ENCODE data around the gene AKT1S1. TPM values are rescaled to one million over a fixed set of nuclear protein-coding genes. Genes with fewer than 3 reads are reported as not detected.

AKT1S1 gene
- total RNA-seq, 2 donors from 2014 or later, result 33.5 to 36.6 TPM

- ATAC-seq (no peak), DNase-seq (no peak)
- intact Hi-C loops (cut with DNase I), result loop anchor here in 1 of 2 donors (10.0 kb wide), 1 partner anchor 46 kb away; the partner anchor contains the start of genes FUZ and MED25
Measured at GRCh38 chr19:49860336-49861102, 16.6 kb downstream of the AKT1S1 start.

GRCh38 chr19:49859682-49860335, 17.3 kb downstream of the AKT1S1 start:
- no peak for ATAC-seq
- intact Hi-C loops (cut with DNase I), result loop anchor here in 1 of 2 donors (10.0 kb wide), 1 partner anchor 45 kb away; the partner anchor contains the start of genes FUZ and MED25
- DNase-seq, result no peak

GRCh38 chr19:49858088-49858985, 18.8 kb downstream of the AKT1S1 start:
- peak; percentile 18 for DNase-seq
- ATAC-seq, result peak in 1 of 2 donors; percentile 1
- intact Hi-C loops (cut with DNase I), result no loop called here

- ATAC-seq (no peak), DNase-seq (no peak)
- intact Hi-C loops (cut with DNase I), result no loop called here
Measured at GRCh38 chr19:49857838-49858087, 19.4 kb downstream of the AKT1S1 start.

GRCh38 chr19:49857061-49857837, 19.9 kb downstream of the AKT1S1 start:
- no peak for ATAC-seq
- intact Hi-C loops (cut with DNase I), result no loop called here
- no peak for DNase-seq

GRCh38 chr19:49856574-49857021, 20.6 kb downstream of the AKT1S1 start:
- intact Hi-C loops (cut with DNase I), result no loop called here
- ATAC-seq (no peak), DNase-seq (no peak)

GRCh38 chr19:49855676-49856573, 21.2 kb downstream of the AKT1S1 start:
- intact Hi-C loops (cut with DNase I), result no loop called here
- ATAC-seq, result no peak
- DNase-seq, result no peak

DNA sequence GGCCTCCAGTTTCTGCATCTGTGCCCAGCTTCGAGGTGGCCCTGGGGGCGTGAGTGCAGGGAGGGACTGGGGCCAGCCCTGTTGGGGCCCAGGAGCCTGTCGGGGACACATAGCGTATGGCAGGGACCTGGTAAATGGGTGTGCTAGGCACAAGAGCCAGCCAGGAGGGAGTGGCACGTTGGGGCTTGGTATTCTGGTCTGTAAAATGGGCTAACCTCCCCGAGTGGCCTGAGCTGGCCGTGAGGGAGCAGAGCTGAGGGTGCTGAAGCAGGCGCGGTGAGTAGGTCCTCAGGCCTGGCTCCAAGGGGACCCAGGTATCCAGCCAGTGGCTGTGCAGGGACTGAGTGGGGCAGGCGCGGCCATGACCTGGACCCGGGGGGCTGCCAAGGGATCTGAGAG, 21.9 kb downstream of the AKT1S1 start:
- no peak for DNase-seq
- no peak for ATAC-seq
- intact Hi-C loops (cut with DNase I), result no loop called here

DNA sequence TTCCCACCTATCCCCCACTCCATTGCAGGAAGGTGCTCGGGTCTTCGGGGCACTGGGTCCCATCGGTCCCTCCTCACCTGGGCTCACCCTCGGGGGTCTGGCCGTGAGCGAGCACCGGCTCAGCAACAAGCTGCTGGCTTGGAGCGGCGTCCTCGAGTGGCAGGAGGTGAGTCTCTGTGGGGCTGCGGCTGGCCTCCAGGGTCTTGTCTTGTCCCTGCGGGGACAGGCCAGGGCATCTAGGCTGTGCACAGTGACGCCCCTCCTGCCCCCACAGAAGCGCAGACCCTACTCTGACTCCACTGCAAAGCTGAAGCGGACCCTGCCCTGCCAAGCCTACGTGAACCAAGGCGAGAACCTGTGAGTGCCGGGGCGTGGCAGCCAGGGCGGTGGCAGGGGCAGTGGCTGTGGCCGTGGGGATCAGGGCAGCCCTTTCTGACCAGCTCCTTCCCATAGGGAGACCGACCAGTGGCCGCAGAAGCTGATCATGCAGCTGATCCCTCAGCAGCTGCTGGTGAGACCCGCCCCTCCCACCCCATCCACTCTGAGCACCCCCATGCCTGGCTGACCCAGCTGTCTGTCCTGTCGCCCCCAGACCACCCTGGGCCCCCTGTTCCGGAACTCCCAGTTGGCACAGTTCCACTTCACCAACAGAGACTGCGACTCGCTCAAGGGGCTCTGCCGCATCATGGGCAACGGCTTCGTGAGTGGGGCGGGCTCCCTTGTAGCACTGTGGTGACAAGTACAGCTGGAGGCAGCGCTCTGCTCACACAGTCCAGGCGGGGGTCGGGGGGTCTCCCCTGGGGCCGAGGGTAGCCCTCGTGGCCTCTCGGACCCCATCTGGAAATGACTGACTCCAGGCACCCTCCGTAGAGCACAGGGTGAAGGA, 22.5 kb downstream of the AKT1S1 start:
- DNase-seq (no peak), ATAC-seq (no peak)
- intact Hi-C loops (cut with DNase I), result loop anchor here in 1 of 2 donors (5.0 kb wide), 1 partner anchor 37 kb away; the partner anchor contains the start of gene MED25

- intact Hi-C loops (cut with DNase I), result loop anchor here in 1 of 2 donors (5.0 kb wide), 1 partner anchor 37 kb away; the partner anchor contains the start of gene MED25
- DNase-seq, result no peak
- no peak for ATAC-seq
Measured at GRCh38 chr19:49853852-49854377, 23.2 kb downstream of the AKT1S1 start.

DNA sequence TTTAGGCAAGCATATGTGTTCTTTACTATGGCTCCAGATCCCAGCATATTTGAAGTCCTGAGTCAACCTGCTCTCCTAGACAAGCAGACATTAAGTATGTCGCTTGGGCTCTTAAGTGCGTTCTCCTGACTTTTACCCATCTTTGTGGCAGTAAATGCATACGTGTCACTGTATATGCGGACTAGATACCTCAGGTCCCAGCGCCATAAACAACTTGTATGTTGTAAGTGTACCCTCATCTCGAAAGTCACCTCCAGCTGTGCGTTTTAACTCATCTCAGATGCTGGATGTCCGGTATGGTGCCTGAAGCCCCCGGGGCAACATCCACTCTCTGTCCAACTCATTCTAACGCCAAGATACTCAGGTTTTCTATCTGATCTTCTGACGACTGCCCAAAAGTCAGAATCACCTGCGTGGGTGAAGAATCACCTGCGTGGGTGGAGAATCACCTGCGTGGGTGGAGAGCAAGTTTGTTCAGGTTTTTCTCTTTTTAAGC, 24.5 kb downstream of the AKT1S1 start:
- no peak for ATAC-seq
- intact Hi-C loops (cut with DNase I), result loop anchor here in 1 of 2 donors (5.0 kb wide), 1 partner anchor 35 kb away; the partner anchor contains the start of gene MED25
- DNase-seq, result no peak

DNA sequence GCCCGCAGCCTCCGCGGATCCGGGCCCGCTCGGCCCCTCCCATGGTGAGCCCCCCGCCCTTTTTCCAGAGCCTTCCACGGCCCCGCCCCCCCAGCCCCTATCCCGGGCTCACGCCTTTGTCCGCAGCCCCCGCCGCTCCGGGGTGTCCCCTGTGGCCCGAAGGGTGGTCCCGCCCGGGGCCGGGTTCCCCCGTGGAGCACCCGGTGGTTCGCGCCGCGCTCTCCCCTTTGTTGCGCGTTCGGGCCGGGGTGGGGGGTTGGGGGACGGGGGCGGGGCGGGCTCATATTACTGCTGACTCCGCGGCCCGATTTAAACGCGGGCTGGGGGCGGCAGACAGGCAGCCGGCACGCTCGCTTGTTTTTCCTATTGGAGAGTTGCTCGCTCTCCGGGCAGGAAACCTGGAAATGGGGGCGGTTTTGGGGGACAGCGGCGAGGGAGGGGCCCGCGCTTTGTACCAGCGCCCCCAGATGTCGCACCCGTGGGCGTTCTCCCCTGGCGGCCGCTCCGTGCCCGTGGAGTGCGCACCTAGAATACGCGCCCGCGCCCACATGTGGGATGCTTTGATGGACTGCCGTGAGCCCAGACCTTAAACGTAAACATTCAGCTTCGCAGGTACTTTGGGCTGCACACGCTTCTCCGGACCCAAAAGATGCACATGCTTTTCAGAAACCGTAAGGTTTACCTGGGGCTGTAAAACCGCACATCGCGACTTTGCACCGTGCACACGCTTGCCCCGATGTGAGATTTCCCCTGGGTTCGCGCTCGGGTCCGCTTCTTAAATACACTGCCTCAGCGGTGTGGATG, 25.5 kb downstream of the AKT1S1 start:
- intact Hi-C loops (cut with DNase I), result loop anchor here in 1 of 2 donors (5.0 kb wide), 1 partner anchor 34 kb away; the partner anchor contains the start of gene MED25
- DNase-seq (no peak), ATAC-seq (peak in 1 of 2 donors; percentile 0)

DNA sequence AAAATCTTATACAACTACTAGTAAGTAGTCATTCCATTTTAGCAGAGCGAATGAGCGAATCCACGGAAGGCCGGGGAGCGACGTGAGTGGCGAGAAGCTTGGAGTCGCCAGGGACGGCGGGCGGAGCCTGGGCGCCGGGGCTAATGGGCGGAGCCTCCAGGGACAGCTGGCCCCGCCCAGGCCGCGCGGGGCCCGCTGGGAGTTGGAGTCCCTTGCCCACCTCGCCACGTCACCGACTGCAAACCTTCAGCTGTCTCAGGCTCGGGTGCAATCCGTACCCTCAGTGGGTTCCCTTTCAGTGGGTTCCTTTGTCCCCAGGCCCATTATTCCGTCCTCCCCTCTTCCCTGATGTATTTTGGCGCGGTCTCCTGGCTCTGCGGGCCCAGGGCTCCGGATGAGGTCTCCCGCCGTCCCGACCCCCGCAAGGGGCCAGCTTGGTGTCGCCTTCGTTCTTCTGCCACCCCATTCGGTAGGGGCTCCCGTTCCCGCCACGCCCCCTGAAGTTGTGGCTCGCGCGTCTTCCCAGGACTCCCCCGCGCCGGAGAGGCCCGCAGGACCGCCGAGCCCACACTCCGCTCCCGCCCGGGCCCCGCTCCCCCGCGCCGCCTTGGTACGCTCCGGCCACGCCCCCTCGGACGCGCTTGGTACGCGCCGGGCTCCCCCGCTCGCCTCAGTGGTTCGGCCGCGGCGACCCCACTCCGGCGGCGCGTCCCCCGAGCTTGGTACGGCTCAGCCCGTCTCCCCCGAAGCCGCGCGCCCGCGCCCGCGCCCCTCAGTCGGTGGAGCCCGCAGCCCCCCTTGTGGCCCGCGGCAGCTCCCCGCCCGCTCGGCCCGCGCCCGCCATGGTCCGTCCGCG, 26.4 kb downstream of the AKT1S1 start, which contains the start of gene PTOV1:
PTOV1 (plus strand) TSS at position 673 of the 856 bp plus-strand sequence.
- ATAC-seq (peak; percentile 95), DNase-seq (peak; percentile 94)
- intact Hi-C loops (cut with DNase I), result loop anchor here in 1 of 2 donors (5.0 kb wide), 1 partner anchor 33 kb away; the partner anchor contains the start of gene MED25

- intact Hi-C loops (cut with DNase I), result loop anchor here in 1 of 2 donors (5.0 kb wide), 1 partner anchor 33 kb away; the partner anchor contains the start of gene MED25
- peak in 1 of 2 donors; percentile 1 for ATAC-seq
Measured at GRCh38 chr19:49850221-49850486, 27.0 kb downstream of the AKT1S1 start.

More at GRCh38 chr19:49850221-49850486, 27.0 kb downstream of the AKT1S1 start:
- DNase-seq, result no peak
